Measurements from ENCODE around the gene TARP.
A peak's percentile ranks its signal among the peaks of the same experiment; 100 is the strongest.

TARP gene

GRCh38 chr7:38291117-38291647 is 17.7 kb upstream of the TARP start:
- ATAC-seq, result peak; percentile 22; the same call in 1 of the 3 replicates
- TF ChIP-seq CSRNP3 (CRISPR knock-in tag; IDR thresholded peaks at IDR 0.05), result no peak
- TF ChIP-seq ESRRG (CRISPR knock-in tag; IDR thresholded peaks at IDR 0.05), result no peak
- TF ChIP-seq PPARA (CRISPR knock-in tag; IDR thresholded peaks at IDR 0.05; ENCODE audit: borderline replicate concordance), result no peak
- no peak for TF ChIP-seq TSHZ2 (CRISPR knock-in tag; IDR thresholded peaks at IDR 0.05)
- no peak for TF ChIP-seq GLIS3 (CRISPR knock-in tag; IDR thresholded peaks at IDR 0.05)
- TF ChIP-seq SNAI2 (CRISPR knock-in tag; IDR thresholded peaks at IDR 0.05), result no peak
- no peak for TF ChIP-seq ZNF8 (CRISPR knock-in tag; IDR thresholded peaks at IDR 0.05)
- no peak for TF ChIP-seq ARNTL (CRISPR knock-in tag; IDR thresholded peaks at IDR 0.05; ENCODE audit: borderline replicate concordance, low read depth)
- no peak for TF ChIP-seq ZC3H10 (CRISPR knock-in tag; IDR thresholded peaks at IDR 0.05)
- no peak for TF ChIP-seq ZNF565 (CRISPR knock-in tag; conservative IDR thresholded peaks at IDR 0.05; ENCODE audit: low read depth)
- TF ChIP-seq CREB5 (CRISPR knock-in tag; IDR thresholded peaks at IDR 0.05; ENCODE audit: low read depth), result no peak
- no peak for TF ChIP-seq CSDC2 (CRISPR knock-in tag; IDR thresholded peaks at IDR 0.05)
- no peak for TF ChIP-seq PATZ1 (CRISPR knock-in tag; IDR thresholded peaks at IDR 0.05; ENCODE audit: borderline replicate concordance)
- no peak for TF ChIP-seq ISL1 (CRISPR knock-in tag; IDR thresholded peaks at IDR 0.05)
- no peak for TF ChIP-seq ZNF70 (CRISPR knock-in tag; IDR thresholded peaks at IDR 0.05)
- no peak for TF ChIP-seq ZFP3 (CRISPR knock-in tag; IDR thresholded peaks at IDR 0.05)
- no peak for TF ChIP-seq BACH2 (CRISPR knock-in tag; IDR thresholded peaks at IDR 0.05; ENCODE audit: borderline replicate concordance)
- TF ChIP-seq RARB (CRISPR knock-in tag; IDR thresholded peaks at IDR 0.05), result no peak
- no peak for TF ChIP-seq POU6F1 (CRISPR knock-in tag; IDR thresholded peaks at IDR 0.05; ENCODE audit: borderline replicate concordance, low read depth)

GRCh38 chr7:38284553-38284952 is 11.1 kb upstream of the TARP start:
- ATAC-seq, result no peak
- no peak for TF ChIP-seq ZFP30 (CRISPR knock-in tag; IDR thresholded peaks at IDR 0.05)
- no peak for TF ChIP-seq GLIS3 (CRISPR knock-in tag; IDR thresholded peaks at IDR 0.05)
- no peak for TF ChIP-seq ISL1 (CRISPR knock-in tag; IDR thresholded peaks at IDR 0.05)
- TF ChIP-seq TCF4 (CRISPR knock-in tag; IDR thresholded peaks at IDR 0.05; ENCODE audit: borderline replicate concordance), result no peak
- TF ChIP-seq RARB (CRISPR knock-in tag; IDR thresholded peaks at IDR 0.05), result no peak
- TF ChIP-seq TOX (CRISPR knock-in tag; IDR thresholded peaks at IDR 0.05; ENCODE audit: borderline replicate concordance), result no peak
- no peak for TF ChIP-seq ARNTL (CRISPR knock-in tag; IDR thresholded peaks at IDR 0.05; ENCODE audit: borderline replicate concordance, low read depth)
- TF ChIP-seq ZNF70 (CRISPR knock-in tag; IDR thresholded peaks at IDR 0.05), result no peak
- TF ChIP-seq SNAI2 (CRISPR knock-in tag; IDR thresholded peaks at IDR 0.05), result no peak
- TF ChIP-seq PPARA (CRISPR knock-in tag; IDR thresholded peaks at IDR 0.05; ENCODE audit: borderline replicate concordance), result no peak
- TF ChIP-seq OSR1 (CRISPR knock-in tag; IDR thresholded peaks at IDR 0.05), result no peak
- TF ChIP-seq ZNF565 (CRISPR knock-in tag; conservative IDR thresholded peaks at IDR 0.05; ENCODE audit: low read depth), result no peak
- no peak for TF ChIP-seq CREB5 (CRISPR knock-in tag; IDR thresholded peaks at IDR 0.05; ENCODE audit: low read depth)
- TF ChIP-seq PATZ1 (CRISPR knock-in tag; IDR thresholded peaks at IDR 0.05; ENCODE audit: borderline replicate concordance), result no peak
- TF ChIP-seq ZNF8 (CRISPR knock-in tag; IDR thresholded peaks at IDR 0.05), result no peak
- TF ChIP-seq ZC3H10 (CRISPR knock-in tag; IDR thresholded peaks at IDR 0.05), result no peak
- TF ChIP-seq POU6F1 (CRISPR knock-in tag; IDR thresholded peaks at IDR 0.05; ENCODE audit: borderline replicate concordance, low read depth), result no peak

Measured in SK-N-SH treated with all-trans-retinoic acid at 6 μM for 48 hours (cell line).